ENCODE data around the gene IGFN1.

GRCh38 chr1:201157949-201158348 lies 32.7 kb upstream of the IGFN1 start:
- TF ChIP-seq CTCF (IDR thresholded peaks at IDR 0.05) (no peak), POLR2A (IDR thresholded peaks at IDR 0.05) (no peak), POLR2AphosphoS5 (IDR thresholded peaks at IDR 0.05) (no peak), EP300 (IDR thresholded peaks at IDR 0.05) (no peak)
